ENCODE measurements around the gene TNRC18. TPM values are rescaled to one million over a fixed set of nuclear protein-coding genes. Genes with fewer than 3 reads are reported as not detected.
"Not testable (repeated sequence)": the region's sequence is repeated elsewhere in the genome, so short reads cannot be mapped to it uniquely, and the experiment has no call there.

TNRC18 gene
- total and polyA plus RNA-seq, 4 donors = 2.3 to 37.1 (median 20.4) TPM

GRCh38 chr7:5472432-5473315 is 49.0 kb upstream of the TNRC18 start:
- 96% methylated on average over 20 of the region's 20 CpGs for WGBS
- no peaks in the 10 kb centered on the region for H3K27me3 ChIP-seq (ENCODE audit: control insufficient read depth in 4 of 4, insufficient read depth in 4 of 4, low read length in 3 of 4)

GRCh38 chr7:5471623-5472022 is 48.0 kb upstream of the TNRC18 start:
- not testable (repeated sequence) for H3K9me3 ChIP-seq (ENCODE audit: control insufficient read depth in 4 of 4, low read length in 3 of 4); H3K27me3 ChIP-seq (ENCODE audit: control insufficient read depth in 4 of 4, insufficient read depth in 4 of 4, low read length in 3 of 4); DNase-seq (ENCODE audit: low spot score); H3K27ac ChIP-seq (ENCODE audit: low read depth in 1 of 2, low read length in 2 of 2); H3K9ac ChIP-seq (ENCODE audit: low read depth in 1 of 2, low read length in 2 of 2); H3K36me3 ChIP-seq (ENCODE audit: control insufficient read depth in 4 of 4, insufficient read depth in 3 of 4, low read depth in 1 of 4, low read length in 3 of 4); H3K4me1 ChIP-seq (ENCODE audit: control insufficient read depth in 4 of 4, insufficient read depth in 4 of 4, low read length in 3 of 4); H3K4me3 ChIP-seq (ENCODE audit: low read depth in 1 of 3, low read length in 3 of 3)
- 90% methylated on average over 14 of the region's 14 CpGs for WGBS

More at GRCh38 chr7:5472432-5473315, 49.0 kb upstream of the TNRC18 start:
- no peak for DNase-seq (ENCODE audit: low spot score)
- H3K36me3 ChIP-seq (ENCODE audit: control insufficient read depth in 4 of 4, insufficient read depth in 3 of 4, low read depth in 1 of 4, low read length in 3 of 4) = no peaks in the 10 kb centered on the region
- no peak overlapping the region for H3K27ac ChIP-seq (ENCODE audit: low read depth in 1 of 2, low read length in 2 of 2)
- H3K9ac ChIP-seq (ENCODE audit: low read depth in 1 of 2, low read length in 2 of 2) = no peak overlapping the region
- TF ChIP-seq RXRA (IDR thresholded peaks at IDR 0.05) (no peak), FOXA1 (IDR thresholded peaks at IDR 0.05) (no peak), SP1 (IDR thresholded peaks at IDR 0.05) (no peak), HNF4A (conservative IDR thresholded peaks at IDR 0.05) (no peak), NR2F2 (IDR thresholded peaks at IDR 0.05) (no peak), TAF1 (conservative IDR thresholded peaks at IDR 0.05) (no peak), ATF3 (IDR thresholded peaks at IDR 0.05) (no peak)
- TF ChIP-seq, protein P1, sequence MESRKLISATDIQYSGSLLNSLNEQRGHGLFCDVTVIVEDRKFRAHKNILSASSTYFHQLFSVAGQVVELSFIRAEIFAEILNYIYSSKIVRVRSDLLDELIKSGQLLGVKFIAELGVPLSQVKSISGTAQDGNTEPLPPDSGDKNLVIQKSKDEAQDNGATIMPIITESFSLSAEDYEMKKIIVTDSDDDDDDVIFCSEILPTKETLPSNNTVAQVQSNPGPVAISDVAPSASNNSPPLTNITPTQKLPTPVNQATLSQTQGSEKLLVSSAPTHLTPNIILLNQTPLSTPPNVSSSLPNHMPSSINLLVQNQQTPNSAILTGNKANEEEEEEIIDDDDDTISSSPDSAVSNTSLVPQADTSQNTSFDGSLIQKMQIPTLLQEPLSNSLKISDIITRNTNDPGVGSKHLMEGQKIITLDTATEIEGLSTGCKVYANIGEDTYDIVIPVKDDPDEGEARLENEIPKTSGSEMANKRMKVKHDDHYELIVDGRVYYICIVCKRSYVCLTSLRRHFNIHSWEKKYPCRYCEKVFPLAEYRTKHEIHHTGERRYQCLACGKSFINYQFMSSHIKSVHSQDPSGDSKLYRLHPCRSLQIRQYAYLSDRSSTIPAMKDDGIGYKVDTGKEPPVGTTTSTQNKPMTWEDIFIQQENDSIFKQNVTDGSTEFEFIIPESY (IDR thresholded peaks at IDR 0.05) = no peak
- TF ChIP-seq, protein P2, sequence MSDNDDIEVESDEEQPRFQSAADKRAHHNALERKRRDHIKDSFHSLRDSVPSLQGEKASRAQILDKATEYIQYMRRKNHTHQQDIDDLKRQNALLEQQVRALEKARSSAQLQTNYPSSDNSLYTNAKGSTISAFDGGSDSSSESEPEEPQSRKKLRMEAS (IDR thresholded peaks at IDR 0.05) = no peak
- TF ChIP-seq, protein P3, sequence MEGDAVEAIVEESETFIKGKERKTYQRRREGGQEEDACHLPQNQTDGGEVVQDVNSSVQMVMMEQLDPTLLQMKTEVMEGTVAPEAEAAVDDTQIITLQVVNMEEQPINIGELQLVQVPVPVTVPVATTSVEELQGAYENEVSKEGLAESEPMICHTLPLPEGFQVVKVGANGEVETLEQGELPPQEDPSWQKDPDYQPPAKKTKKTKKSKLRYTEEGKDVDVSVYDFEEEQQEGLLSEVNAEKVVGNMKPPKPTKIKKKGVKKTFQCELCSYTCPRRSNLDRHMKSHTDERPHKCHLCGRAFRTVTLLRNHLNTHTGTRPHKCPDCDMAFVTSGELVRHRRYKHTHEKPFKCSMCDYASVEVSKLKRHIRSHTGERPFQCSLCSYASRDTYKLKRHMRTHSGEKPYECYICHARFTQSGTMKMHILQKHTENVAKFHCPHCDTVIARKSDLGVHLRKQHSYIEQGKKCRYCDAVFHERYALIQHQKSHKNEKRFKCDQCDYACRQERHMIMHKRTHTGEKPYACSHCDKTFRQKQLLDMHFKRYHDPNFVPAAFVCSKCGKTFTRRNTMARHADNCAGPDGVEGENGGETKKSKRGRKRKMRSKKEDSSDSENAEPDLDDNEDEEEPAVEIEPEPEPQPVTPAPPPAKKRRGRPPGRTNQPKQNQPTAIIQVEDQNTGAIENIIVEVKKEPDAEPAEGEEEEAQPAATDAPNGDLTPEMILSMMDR (IDR thresholded peaks at IDR 0.05; ENCODE audit: low read depth, low read length, missing input control) = no peak
- TF ChIP-seq, protein P4, sequence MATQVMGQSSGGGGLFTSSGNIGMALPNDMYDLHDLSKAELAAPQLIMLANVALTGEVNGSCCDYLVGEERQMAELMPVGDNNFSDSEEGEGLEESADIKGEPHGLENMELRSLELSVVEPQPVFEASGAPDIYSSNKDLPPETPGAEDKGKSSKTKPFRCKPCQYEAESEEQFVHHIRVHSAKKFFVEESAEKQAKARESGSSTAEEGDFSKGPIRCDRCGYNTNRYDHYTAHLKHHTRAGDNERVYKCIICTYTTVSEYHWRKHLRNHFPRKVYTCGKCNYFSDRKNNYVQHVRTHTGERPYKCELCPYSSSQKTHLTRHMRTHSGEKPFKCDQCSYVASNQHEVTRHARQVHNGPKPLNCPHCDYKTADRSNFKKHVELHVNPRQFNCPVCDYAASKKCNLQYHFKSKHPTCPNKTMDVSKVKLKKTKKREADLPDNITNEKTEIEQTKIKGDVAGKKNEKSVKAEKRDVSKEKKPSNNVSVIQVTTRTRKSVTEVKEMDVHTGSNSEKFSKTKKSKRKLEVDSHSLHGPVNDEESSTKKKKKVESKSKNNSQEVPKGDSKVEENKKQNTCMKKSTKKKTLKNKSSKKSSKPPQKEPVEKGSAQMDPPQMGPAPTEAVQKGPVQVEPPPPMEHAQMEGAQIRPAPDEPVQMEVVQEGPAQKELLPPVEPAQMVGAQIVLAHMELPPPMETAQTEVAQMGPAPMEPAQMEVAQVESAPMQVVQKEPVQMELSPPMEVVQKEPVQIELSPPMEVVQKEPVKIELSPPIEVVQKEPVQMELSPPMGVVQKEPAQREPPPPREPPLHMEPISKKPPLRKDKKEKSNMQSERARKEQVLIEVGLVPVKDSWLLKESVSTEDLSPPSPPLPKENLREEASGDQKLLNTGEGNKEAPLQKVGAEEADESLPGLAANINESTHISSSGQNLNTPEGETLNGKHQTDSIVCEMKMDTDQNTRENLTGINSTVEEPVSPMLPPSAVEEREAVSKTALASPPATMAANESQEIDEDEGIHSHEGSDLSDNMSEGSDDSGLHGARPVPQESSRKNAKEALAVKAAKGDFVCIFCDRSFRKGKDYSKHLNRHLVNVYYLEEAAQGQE (IDR thresholded peaks at IDR 0.05) = no peak
- H3K9me3 ChIP-seq (ENCODE audit: control insufficient read depth in 4 of 4, low read length in 3 of 4) = peaks cover 0 to 4% (median 0%) of the 10 kb centered on the region in 4 donors
- no peaks in the 10 kb centered on the region for H3K4me1 ChIP-seq (ENCODE audit: control insufficient read depth in 4 of 4, insufficient read depth in 4 of 4, low read length in 3 of 4)
- no peak overlapping the region for H3K4me3 ChIP-seq (ENCODE audit: low read depth in 1 of 3, low read length in 3 of 3)

Measured in liver (tissue), 9 donors.